Measurements from ENCODE around the gene THEMIS.

The THEMIS gene

GRCh38 chr6:127859956-127860355, 40.9 kb downstream of the THEMIS start:
- DNase-seq (ENCODE audit: low read depth in 2 of 2), result no peak

- DNase-seq (ENCODE audit: low read depth in 2 of 2), result no peak
Measured at GRCh38 chr6:127858727-127859391, 42.0 kb downstream of the THEMIS start.

GRCh38 chr6:127857051-127857637, 43.7 kb downstream of the THEMIS start:
- DNase-seq (ENCODE audit: low read depth in 2 of 2), result no peak

GRCh38 chr6:127855542-127856159, 45.2 kb downstream of the THEMIS start:
- DNase-seq (ENCODE audit: low read depth in 2 of 2), result no peak

- DNase-seq (ENCODE audit: low read depth in 2 of 2), result no peak
Measured at GRCh38 chr6:127854009-127854408, 46.8 kb downstream of the THEMIS start.

- peak; percentile 58 to 59 for DNase-seq (ENCODE audit: low read depth in 2 of 2)
Measured at GRCh38 chr6:127851197-127851596, 49.7 kb downstream of the THEMIS start.

- DNase-seq (ENCODE audit: low read depth in 2 of 2), result no peak
Measured at GRCh38 chr6:127845242-127845641, 55.6 kb downstream of the THEMIS start.

GRCh38 chr6:127844529-127844928, 56.3 kb downstream of the THEMIS start:
- no peak for DNase-seq (ENCODE audit: low read depth in 2 of 2)

GRCh38 chr6:127843582-127843981, 57.3 kb downstream of the THEMIS start:
- DNase-seq (ENCODE audit: low read depth in 2 of 2), result no peak

GRCh38 chr6:127842562-127842961, 58.3 kb downstream of the THEMIS start:
- DNase-seq (ENCODE audit: low read depth in 2 of 2), result no peak

GRCh38 chr6:127841811-127842210, 59.0 kb downstream of the THEMIS start:
- DNase-seq (ENCODE audit: low read depth in 2 of 2), result no peak

GRCh38 chr6:127834136-127834535, 66.7 kb downstream of the THEMIS start:
- DNase-seq (ENCODE audit: low read depth in 2 of 2), result no peak

- no peak for DNase-seq (ENCODE audit: low read depth in 2 of 2)
Measured at GRCh38 chr6:127833336-127833735, 67.5 kb downstream of the THEMIS start.

GRCh38 chr6:127832381-127832780, 68.5 kb downstream of the THEMIS start:
- no peak for DNase-seq (ENCODE audit: low read depth in 2 of 2)

- no peak for DNase-seq (ENCODE audit: low read depth in 2 of 2)
Measured at GRCh38 chr6:127824061-127824460, 76.8 kb downstream of the THEMIS start.

- DNase-seq (ENCODE audit: low read depth in 2 of 2), result no peak
Measured at GRCh38 chr6:127821431-127821830, 79.4 kb downstream of the THEMIS start.

GRCh38 chr6:127818149-127818548, 82.7 kb downstream of the THEMIS start:
- no peak for DNase-seq (ENCODE audit: low read depth in 2 of 2)

GRCh38 chr6:127816643-127817042, 84.2 kb downstream of the THEMIS start:
- no peak for DNase-seq (ENCODE audit: low read depth in 2 of 2)

- no peak for DNase-seq (ENCODE audit: low read depth in 2 of 2)
Measured at GRCh38 chr6:127813699-127814027, 87.2 kb downstream of the THEMIS start.

- DNase-seq (ENCODE audit: low read depth in 2 of 2), result no peak
Measured at GRCh38 chr6:127812985-127813698, 87.7 kb downstream of the THEMIS start.

- DNase-seq (ENCODE audit: low read depth in 2 of 2), result no peak
Measured at GRCh38 chr6:127811900-127812570, 88.8 kb downstream of the THEMIS start.

GRCh38 chr6:127807806-127808517, 92.9 kb downstream of the THEMIS start:
- no peak for DNase-seq (ENCODE audit: low read depth in 2 of 2)

Data from fibroblast of skin of left biceps (primary cell).